HFFc6 (cell line): ENCODE measurements around the gene ARHGAP26. TPM values are rescaled to one million over a fixed set of nuclear protein-coding genes. Genes with fewer than 3 reads are reported as not detected.

Experiments
- DNase-seq: peaks from one replicate; pipeline ENCODE4 v3.0.0-alpha.2; 2018
- H3K27ac Mint-ChIP-seq: 2 replicates; pipeline ENCODE4 v1.8.0; 2020; ENCODE audit warnings: mild to moderate bottlenecking, mixed read lengths
- H3K27me3 Mint-ChIP-seq: 2 replicates; pipeline ENCODE4 v1.8.0; 2021; ENCODE audit warnings: mild to moderate bottlenecking, moderate library complexity, mixed read lengths; ENCODE audit not compliant: insufficient read depth
- H3K36me3 Mint-ChIP-seq: 2 replicates; pipeline ENCODE4 v1.8.0; 2021; ENCODE audit warnings: low read depth, mixed read lengths
- H3K4me1 Mint-ChIP-seq: 2 replicates; pipeline ENCODE4 v1.8.0; 2020; ENCODE audit warnings: low read depth, mixed read lengths
- H3K4me3 Mint-ChIP-seq: 2 replicates; pipeline ENCODE4 v1.8.0; 2020; ENCODE audit warnings: mild to moderate bottlenecking, moderate library complexity, mixed read lengths
- H3K9me3 Mint-ChIP-seq: 2 replicates; pipeline ENCODE4 v1.8.0; 2020; ENCODE audit warnings: mild to moderate bottlenecking, mixed read lengths
- CTCF ChIP-seq: fragments of 200-600 bp; sonication (generic); IDR thresholded peaks from 2 replicates; pipeline ENCODE4 v1.5.0; 2021; ENCODE audit warnings: antibody characterized with exemption, mild to moderate bottlenecking
- total RNA-seq, 6 experiments: library from RNA; stranded (reverse); fragmentation: NEBNext Ultra II Directional; extraction: Animal tissue kit (Norgen Biotek cat#: 25700); gene quantifications; 2 replicates in 1 of 6; 3 replicates in 5 of 6; pipeline ENCODE4 v1.2.3, GENCODE V29; 2021

ARHGAP26 gene
- total RNA-seq, 6 experiments from 2014 or later = 2.3 to 3.6 (median 3.1) TPM

GRCh38 chr5:142869886-142870285, 99.7 kb downstream of the ARHGAP26 start:
- peaks cover 7% of the 10 kb centered on the region for H3K27me3 Mint-ChIP-seq
- H3K4me1 Mint-ChIP-seq = peaks cover 31% of the 10 kb centered on the region
- no peak for TF ChIP-seq CTCF
- no peak overlapping the region for H3K27ac Mint-ChIP-seq
- DNase-seq = no peak
- H3K36me3 Mint-ChIP-seq = no peaks in the 10 kb centered on the region
- H3K9me3 Mint-ChIP-seq = no peaks in the 10 kb centered on the region
- H3K4me3 Mint-ChIP-seq = no peak overlapping the region

- TF ChIP-seq CTCF = no peak
- Mint-ChIP-seq H3K4me1 (peaks cover 31% of the 10 kb centered on the region), H3K27ac (no peak overlapping the region), H3K27me3 (peaks cover 4% of the 10 kb centered on the region), H3K4me3 (no peak overlapping the region), H3K9me3 (no peaks in the 10 kb centered on the region), H3K36me3 (no peaks in the 10 kb centered on the region)
- DNase-seq = no peak
Measured at GRCh38 chr5:142870532-142871362, 100.6 kb downstream of the ARHGAP26 start.

GRCh38 chr5:142871363-142872193, 101.4 kb downstream of the ARHGAP26 start:
- DNase-seq = no peak
- H3K27me3 Mint-ChIP-seq = peaks cover 4% of the 10 kb centered on the region
- no peak overlapping the region for H3K4me3 Mint-ChIP-seq
- H3K27ac Mint-ChIP-seq = no peak overlapping the region
- TF ChIP-seq CTCF = no peak
- H3K4me1 Mint-ChIP-seq = peaks cover 29% of the 10 kb centered on the region
- H3K9me3 Mint-ChIP-seq = no peaks in the 10 kb centered on the region
- no peaks in the 10 kb centered on the region for H3K36me3 Mint-ChIP-seq

GRCh38 chr5:142872217-142872616, 102.0 kb downstream of the ARHGAP26 start:
- peaks cover 22% of the 10 kb centered on the region for H3K4me1 Mint-ChIP-seq

GRCh38 chr5:142872795-142873194, 102.6 kb downstream of the ARHGAP26 start:
- TF ChIP-seq CTCF = no peak
- H3K27me3 Mint-ChIP-seq = peaks cover 4% of the 10 kb centered on the region
- H3K4me3 Mint-ChIP-seq = no peak overlapping the region
- H3K9me3 Mint-ChIP-seq = no peaks in the 10 kb centered on the region
- peaks cover 17% of the 10 kb centered on the region for H3K4me1 Mint-ChIP-seq
- H3K36me3 Mint-ChIP-seq = no peaks in the 10 kb centered on the region
- no peak overlapping the region for H3K27ac Mint-ChIP-seq
- DNase-seq = no peak

More at GRCh38 chr5:142872217-142872616, 102.0 kb downstream of the ARHGAP26 start:
- Mint-ChIP-seq H3K27me3 (peaks cover 4% of the 10 kb centered on the region), H3K27ac (no peak overlapping the region), H3K9me3 (no peaks in the 10 kb centered on the region), H3K36me3 (no peaks in the 10 kb centered on the region), H3K4me3 (no peak overlapping the region)
- DNase-seq = no peak
- no peak for TF ChIP-seq CTCF
